HFF-Myc (cell line): Measurements from ENCODE around the gene PLK3.

Experiments
- DNase-seq: peaks from one replicate; pipeline ENCODE4 v3.0.0-alpha.2; 2011; ENCODE audit warnings: low read depth; ENCODE audit errors: extremely low read depth
- H3K4me3 ChIP-seq: replicated peaks from 2 replicates; pipeline ENCODE4 v1.5.1; 2011; ENCODE audit warnings: low read depth, mild to moderate bottlenecking, control low read depth, low read length
- CTCF ChIP-seq: IDR thresholded peaks from 2 replicates; pipeline ENCODE4 v1.5.1; 2012; ENCODE audit warnings: mild to moderate bottlenecking, low read depth, low read length, control low read depth; ENCODE audit errors: missing control alignments

Gene PLK3

GRCh38 chr1:44827197-44828002, 27.2 kb downstream of the PLK3 start:
- TF ChIP-seq CTCF: no peak
- DNase-seq: no peak

GRCh38 chr1:44828003-44828651, 27.9 kb downstream of the PLK3 start:
- H3K4me3 ChIP-seq: no peak overlapping the region
- TF ChIP-seq CTCF: no peak
- DNase-seq: no peak

More at GRCh38 chr1:44827197-44828002, 27.2 kb downstream of the PLK3 start:
- H3K4me3 ChIP-seq: no peak overlapping the region

- no peak overlapping the region for H3K4me3 ChIP-seq
- no peak for TF ChIP-seq CTCF
- DNase-seq: no peak
Measured at GRCh38 chr1:44828841-44829440, 28.8 kb downstream of the PLK3 start.

- no peak overlapping the region for H3K4me3 ChIP-seq
- TF ChIP-seq CTCF: no peak
- no peak for DNase-seq
Measured at GRCh38 chr1:44829506-44830384, 29.6 kb downstream of the PLK3 start.

- H3K4me3 ChIP-seq: no peak overlapping the region
- TF ChIP-seq CTCF: no peak
- DNase-seq: no peak
Measured at GRCh38 chr1:44830900-44831304, 30.7 kb downstream of the PLK3 start.

- DNase-seq: no peak
- H3K4me3 ChIP-seq: no peak overlapping the region
- TF ChIP-seq CTCF: no peak
Measured at GRCh38 chr1:44831516-44831915, 31.3 kb downstream of the PLK3 start.
